Measurements from ENCODE around the gene SPEF1. TPM values are rescaled to one million over a fixed set of nuclear protein-coding genes. Genes with fewer than 3 reads are reported as not detected.

SPEF1 gene
- total and polyA plus RNA-seq, 2 of the 13 experiments (the other 11 are each of a cell fraction or from before 2014, with no cell fraction given) = 0.11 to 0.27 TPM

DNA sequence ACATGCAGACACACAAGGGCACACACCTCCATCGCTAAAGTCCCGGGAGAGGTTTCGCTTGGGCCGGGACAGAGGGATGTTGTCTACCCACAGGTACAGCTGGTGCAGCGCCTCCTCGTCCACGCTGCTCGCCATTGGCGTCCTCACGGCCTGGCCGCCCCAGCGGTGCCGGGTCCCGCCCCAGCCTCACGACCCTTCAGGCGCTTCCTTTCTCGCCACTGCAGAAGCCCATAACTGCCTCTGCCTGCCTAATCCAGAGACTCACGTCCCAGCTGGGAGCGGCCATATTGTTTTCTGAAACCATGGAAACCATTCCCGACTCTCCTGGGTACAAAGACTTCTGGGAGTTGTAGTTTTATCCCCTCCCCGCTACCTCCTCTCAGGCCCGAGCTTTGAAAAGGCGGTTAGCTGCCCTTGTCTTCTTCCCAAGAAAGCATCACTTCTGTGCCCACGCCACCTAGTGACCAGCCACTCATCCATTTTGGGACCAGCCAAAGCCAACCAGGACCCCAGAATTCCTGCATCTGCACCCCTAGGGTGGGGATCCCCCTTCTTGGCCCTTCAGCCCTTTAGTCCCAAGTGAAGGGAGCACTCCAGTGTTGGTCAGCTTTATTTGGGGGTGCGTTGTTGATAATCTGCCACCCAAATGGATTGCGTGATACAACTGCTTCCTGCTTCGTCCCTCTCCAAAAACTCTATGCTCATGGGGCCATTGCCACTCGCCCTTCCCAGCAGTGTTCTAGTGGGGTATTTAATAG, at the start of gene SPEF1 (continued):
- TF ChIP-seq ZNF136 (CRISPR knock-in tag; IDR thresholded peaks at IDR 0.05; ENCODE audit: low read depth) (0 out of 2 replicates have a peak, but pooled peaks have one; percentile 84), JUND (CRISPR knock-in tag; IDR thresholded peaks at IDR 0.05) (no peak), PCBP2 (optimal IDR thresholded peaks at IDR 0.05; ENCODE audit: low read depth, low read length, poor library complexity, severe bottlenecking) (no peak), XRCC5 (optimal IDR thresholded peaks at IDR 0.05; ENCODE audit: low read length) (peak; percentile 90), PPARG (CRISPR knock-in tag; conservative IDR thresholded peaks at IDR 0.05) (peak; percentile 12; the same call in 1 of the 2 replicates), ZNF562 (CRISPR knock-in tag; IDR thresholded peaks at IDR 0.05; ENCODE audit: borderline replicate concordance) (no peak), CBX2 (IDR thresholded peaks at IDR 0.05; ENCODE audit: low read depth, low read length) (no peak), CBX2 (CRISPR knock-in tag; IDR thresholded peaks at IDR 0.05; ENCODE audit: low read depth) (no peak), KDM3A (CRISPR knock-in tag; IDR thresholded peaks at IDR 0.05; ENCODE audit: low read depth) (no peak), ZBTB7B (CRISPR knock-in tag; IDR thresholded peaks at IDR 0.05) (0 out of 2 replicates have a peak, but pooled peaks have one; percentile 51), ZFP1 (CRISPR knock-in tag; IDR thresholded peaks at IDR 0.05) (no peak), WIZ (CRISPR knock-in tag; IDR thresholded peaks at IDR 0.05) (no peak), KMT2B (CRISPR knock-in tag; IDR thresholded peaks at IDR 0.05) (peak; percentile 44; the same call in 1 of the 2 replicates), GFI1 (CRISPR knock-in tag; IDR thresholded peaks at IDR 0.05; ENCODE audit: borderline replicate concordance) (no peak), ZNF747 (CRISPR knock-in tag; IDR thresholded peaks at IDR 0.05; ENCODE audit: borderline replicate concordance) (no peak), HCFC1 (IDR thresholded peaks at IDR 0.05; ENCODE audit: low read depth, low read length) (peak; percentile 94), ZNF230 (CRISPR knock-in tag; IDR thresholded peaks at IDR 0.05) (no peak), MATR3 (CRISPR knock-in tag; IDR thresholded peaks at IDR 0.05) (no peak)
- TF ChIP-seq, protein P1, sequence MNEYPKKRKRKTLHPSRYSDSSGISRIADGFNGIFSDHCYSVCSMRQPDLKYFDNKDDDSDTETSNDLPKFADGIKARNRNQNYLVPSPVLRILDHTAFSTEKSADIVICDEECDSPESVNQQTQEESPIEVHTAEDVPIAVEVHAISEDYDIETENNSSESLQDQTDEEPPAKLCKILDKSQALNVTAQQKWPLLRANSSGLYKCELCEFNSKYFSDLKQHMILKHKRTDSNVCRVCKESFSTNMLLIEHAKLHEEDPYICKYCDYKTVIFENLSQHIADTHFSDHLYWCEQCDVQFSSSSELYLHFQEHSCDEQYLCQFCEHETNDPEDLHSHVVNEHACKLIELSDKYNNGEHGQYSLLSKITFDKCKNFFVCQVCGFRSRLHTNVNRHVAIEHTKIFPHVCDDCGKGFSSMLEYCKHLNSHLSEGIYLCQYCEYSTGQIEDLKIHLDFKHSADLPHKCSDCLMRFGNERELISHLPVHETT (CRISPR knock-in tag; conservative IDR thresholded peaks at IDR 0.05) = no peak; the same call in 1 of the 2 replicates
- TF ChIP-seq, protein P2, sequence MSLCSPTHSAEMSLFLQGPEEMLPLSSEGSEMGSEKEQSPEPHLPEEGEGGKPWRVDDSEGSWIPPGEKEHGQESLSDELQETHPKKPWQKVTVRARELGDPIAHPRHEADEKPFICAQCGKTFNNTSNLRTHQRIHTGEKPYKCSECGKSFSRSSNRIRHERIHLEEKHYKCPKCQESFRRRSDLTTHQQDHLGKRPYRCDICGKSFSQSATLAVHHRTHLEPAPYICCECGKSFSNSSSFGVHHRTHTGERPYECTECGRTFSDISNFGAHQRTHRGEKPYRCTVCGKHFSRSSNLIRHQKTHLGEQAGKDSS (CRISPR knock-in tag; IDR thresholded peaks at IDR 0.05; ENCODE audit: borderline replicate concordance, low read depth) = peak; percentile 28; the same call in 1 of the 2 replicates
- TF ChIP-seq, protein P3, sequence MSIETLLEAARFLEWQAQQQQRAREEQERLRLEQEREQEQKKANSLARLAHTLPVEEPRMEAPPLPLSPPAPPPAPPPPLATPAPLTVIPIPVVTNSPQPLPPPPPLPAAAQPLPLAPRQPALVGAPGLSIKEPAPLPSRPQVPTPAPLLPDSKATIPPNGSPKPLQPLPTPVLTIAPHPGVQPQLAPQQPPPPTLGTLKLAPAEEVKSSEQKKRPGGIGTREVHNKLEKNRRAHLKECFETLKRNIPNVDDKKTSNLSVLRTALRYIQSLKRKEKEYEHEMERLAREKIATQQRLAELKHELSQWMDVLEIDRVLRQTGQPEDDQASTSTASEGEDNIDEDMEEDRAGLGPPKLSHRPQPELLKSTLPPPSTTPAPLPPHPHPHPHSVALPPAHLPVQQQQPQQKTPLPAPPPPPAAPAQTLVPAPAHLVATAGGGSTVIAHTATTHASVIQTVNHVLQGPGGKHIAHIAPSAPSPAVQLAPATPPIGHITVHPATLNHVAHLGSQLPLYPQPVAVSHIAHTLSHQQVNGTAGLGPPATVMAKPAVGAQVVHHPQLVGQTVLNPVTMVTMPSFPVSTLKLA (IDR thresholded peaks at IDR 0.05) = no peak
